ENCODE results near the gene AADACL4. TPM values are rescaled to one million over a fixed set of nuclear protein-coding genes. Genes with fewer than 3 reads are reported as not detected.
"Not testable (repeated sequence)": the region's sequence is repeated elsewhere in the genome, so short reads cannot be mapped to it uniquely, and the experiment has no call there.

AADACL4 gene
- total RNA-seq, 1 donor from 2014 or later = not detected

DNA sequence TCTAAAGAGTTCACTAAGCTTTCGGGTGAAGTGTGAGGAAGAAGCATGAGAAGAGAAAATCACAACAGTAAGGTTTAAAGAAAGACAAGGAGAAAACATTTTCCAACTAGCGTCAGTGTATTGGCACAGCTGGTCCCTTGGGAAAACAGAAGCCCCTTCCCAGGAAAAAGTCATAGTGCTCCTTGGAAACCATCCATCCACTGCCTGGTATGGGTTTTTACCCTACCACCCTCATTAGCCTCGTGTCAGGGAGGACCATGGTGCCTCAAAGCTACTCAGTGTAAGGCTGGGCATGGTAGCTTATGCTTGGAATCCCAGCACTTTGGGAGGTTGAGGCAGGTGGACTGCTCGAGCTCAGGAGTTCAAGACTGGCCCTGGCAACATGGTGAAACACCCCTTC, 12.7 kb downstream of the AADACL4 start:
- Mint-ChIP-seq H3K4me3 (ENCODE audit: unreplicated experiment) (no peak overlapping the region), H3K27ac (ENCODE audit: unreplicated experiment) (no peak overlapping the region), H3K27me3 (ENCODE audit: low read depth) (no peaks in the 10 kb centered on the region), H3K4me1 (ENCODE audit: low read depth) (peaks cover 5% of the 10 kb centered on the region), H3K9me3 (ENCODE audit: low read depth) (no peaks in the 10 kb centered on the region), H3K36me3 (ENCODE audit: low read depth) (no peaks in the 10 kb centered on the region)
- no peak for DNase-seq (ENCODE audit: low spot score)
- no peak for TF ChIP-seq CTCF (IDR thresholded peaks at IDR 0.05)

DNA sequence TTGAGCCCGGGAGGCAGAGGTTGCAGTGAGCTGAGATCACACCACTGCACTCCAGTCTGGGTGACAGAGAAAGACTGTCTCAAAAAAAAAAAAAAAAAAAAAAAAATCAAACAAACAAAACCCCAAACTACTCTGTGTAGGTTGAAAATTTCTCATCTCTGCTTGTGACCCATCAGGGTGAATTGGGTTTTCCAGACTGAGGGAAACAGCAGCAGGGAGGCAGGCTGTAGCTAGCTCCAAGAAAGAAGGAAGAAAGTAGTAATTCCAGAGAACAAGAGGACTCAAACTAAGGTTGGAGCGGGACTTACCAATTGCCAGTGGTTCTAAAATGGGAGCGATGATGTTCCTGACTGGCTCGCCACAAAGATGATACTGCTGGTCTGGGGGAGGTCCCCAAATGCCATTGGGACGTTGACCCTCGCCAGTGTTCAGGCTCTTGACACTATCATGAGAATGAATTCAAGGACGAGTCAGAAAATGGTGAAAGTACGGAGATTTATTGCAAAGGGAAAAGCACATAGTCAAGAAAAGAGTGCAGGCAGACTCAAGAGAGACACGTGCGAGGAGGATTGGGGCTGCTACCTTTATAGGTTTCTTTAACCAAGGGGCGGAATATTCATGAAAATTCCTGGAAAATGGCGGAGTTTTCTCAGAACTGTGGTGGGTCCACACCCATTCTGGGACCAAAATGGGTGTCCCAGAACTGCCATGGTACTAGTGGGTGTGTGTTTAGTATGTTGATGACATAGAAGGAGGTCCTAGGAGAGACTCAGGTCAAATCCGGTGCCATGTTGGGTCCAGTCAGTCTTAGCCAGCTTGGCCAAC, 13.4 kb downstream of the AADACL4 start:
- no peak overlapping the region for H3K27ac Mint-ChIP-seq (ENCODE audit: unreplicated experiment)
- H3K27me3 Mint-ChIP-seq (ENCODE audit: low read depth) = no peaks in the 10 kb centered on the region
- TF ChIP-seq CTCF (IDR thresholded peaks at IDR 0.05) = no peak
- no peak overlapping the region for H3K4me3 Mint-ChIP-seq (ENCODE audit: unreplicated experiment)
- no peaks in the 10 kb centered on the region for H3K9me3 Mint-ChIP-seq (ENCODE audit: low read depth)
- no peaks in the 10 kb centered on the region for H3K36me3 Mint-ChIP-seq (ENCODE audit: low read depth)
- peaks cover 5% of the 10 kb centered on the region for H3K4me1 Mint-ChIP-seq (ENCODE audit: low read depth)
- DNase-seq (ENCODE audit: low spot score) = no peak

GRCh38 chr1:12657885-12658512, 14.1 kb downstream of the AADACL4 start:
- H3K27me3 Mint-ChIP-seq (ENCODE audit: low read depth); H3K27ac Mint-ChIP-seq (ENCODE audit: unreplicated experiment); H3K4me1 Mint-ChIP-seq (ENCODE audit: low read depth); H3K4me3 Mint-ChIP-seq (ENCODE audit: unreplicated experiment); H3K36me3 Mint-ChIP-seq (ENCODE audit: low read depth); H3K9me3 Mint-ChIP-seq (ENCODE audit: low read depth); DNase-seq (ENCODE audit: low spot score): not testable (repeated sequence)

DNA sequence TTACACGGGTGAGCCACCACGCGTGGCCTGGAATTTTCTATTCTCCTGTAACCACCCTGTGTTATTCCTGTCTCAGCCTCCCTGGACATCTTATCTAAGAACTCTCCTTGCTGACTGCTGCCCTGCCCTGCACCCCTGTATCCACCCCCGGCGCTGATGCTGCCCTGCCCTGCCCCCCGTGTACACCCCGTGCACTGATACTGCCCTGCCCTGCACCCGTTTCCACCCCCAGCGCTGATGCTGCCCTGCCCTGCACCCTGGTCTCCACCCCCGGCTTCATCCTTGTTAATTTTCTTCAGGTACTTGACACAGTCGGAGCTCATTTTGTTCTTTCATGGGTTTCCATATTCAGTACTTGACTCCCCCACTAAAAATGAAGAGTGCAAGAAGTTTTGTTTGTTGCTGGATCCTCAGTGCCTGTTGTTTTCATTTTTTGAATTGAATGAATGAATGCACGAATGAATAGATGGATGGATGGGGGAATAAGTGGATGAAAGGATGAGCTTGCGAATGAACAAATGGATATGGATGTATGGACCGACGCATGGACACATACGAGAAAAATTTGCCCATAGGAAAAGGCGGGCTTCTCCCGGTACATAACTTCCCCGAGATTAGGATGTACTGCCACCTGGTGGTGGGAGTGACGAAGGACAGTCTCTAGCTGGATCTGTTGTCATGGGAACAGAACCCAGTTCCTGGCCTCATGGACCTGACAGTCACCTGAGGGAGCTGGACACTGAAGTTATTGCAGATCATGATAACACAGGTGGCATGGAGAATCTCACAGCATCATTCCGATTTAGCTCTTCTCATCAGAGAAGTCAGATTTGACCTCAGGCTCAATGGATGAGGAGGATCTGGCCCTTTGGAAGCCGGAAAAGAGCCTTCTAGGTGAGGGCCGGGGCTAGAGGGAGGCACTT, 14.9 kb downstream of the AADACL4 start:
- Mint-ChIP-seq H3K27me3 (ENCODE audit: low read depth) (no peaks in the 10 kb centered on the region), H3K4me3 (ENCODE audit: unreplicated experiment) (no peak overlapping the region), H3K4me1 (ENCODE audit: low read depth) (peaks cover 5% of the 10 kb centered on the region), H3K36me3 (ENCODE audit: low read depth) (no peaks in the 10 kb centered on the region), H3K9me3 (ENCODE audit: low read depth) (peaks cover 3% of the 10 kb centered on the region), H3K27ac (ENCODE audit: unreplicated experiment) (no peak overlapping the region)
- TF ChIP-seq CTCF (IDR thresholded peaks at IDR 0.05) = peak; percentile 98
- DNase-seq (ENCODE audit: low spot score) = no peak

GRCh38 chr1:12661606-12662219, 17.8 kb downstream of the AADACL4 start:
- H3K36me3 Mint-ChIP-seq (ENCODE audit: low read depth) = no peaks in the 10 kb centered on the region
- H3K4me3 Mint-ChIP-seq (ENCODE audit: unreplicated experiment) = no peak overlapping the region

More at GRCh38 chr1:12661606-12662219, 17.8 kb downstream of the AADACL4 start:
- no peak for DNase-seq (ENCODE audit: low spot score)
- TF ChIP-seq CTCF (IDR thresholded peaks at IDR 0.05) = no peak
- Mint-ChIP-seq H3K27me3 (ENCODE audit: low read depth) (no peaks in the 10 kb centered on the region), H3K27ac (ENCODE audit: unreplicated experiment) (no peak overlapping the region), H3K9me3 (ENCODE audit: low read depth) (peaks cover 3% of the 10 kb centered on the region), H3K4me1 (ENCODE audit: low read depth) (peaks cover 5% of the 10 kb centered on the region)

Data from chondrocyte (in vitro differentiated cells).